Hypothalamus (tissue), 51 donors: Measurements from ENCODE around the gene R3HDM4.

ENCODE experiments used
- DNase-seq, 51 donors: peaks; one replicate each; lab custom pipeline; 2025; lab: John Stamatoyannopoulos, UW

The R3HDM4 gene

DNA sequence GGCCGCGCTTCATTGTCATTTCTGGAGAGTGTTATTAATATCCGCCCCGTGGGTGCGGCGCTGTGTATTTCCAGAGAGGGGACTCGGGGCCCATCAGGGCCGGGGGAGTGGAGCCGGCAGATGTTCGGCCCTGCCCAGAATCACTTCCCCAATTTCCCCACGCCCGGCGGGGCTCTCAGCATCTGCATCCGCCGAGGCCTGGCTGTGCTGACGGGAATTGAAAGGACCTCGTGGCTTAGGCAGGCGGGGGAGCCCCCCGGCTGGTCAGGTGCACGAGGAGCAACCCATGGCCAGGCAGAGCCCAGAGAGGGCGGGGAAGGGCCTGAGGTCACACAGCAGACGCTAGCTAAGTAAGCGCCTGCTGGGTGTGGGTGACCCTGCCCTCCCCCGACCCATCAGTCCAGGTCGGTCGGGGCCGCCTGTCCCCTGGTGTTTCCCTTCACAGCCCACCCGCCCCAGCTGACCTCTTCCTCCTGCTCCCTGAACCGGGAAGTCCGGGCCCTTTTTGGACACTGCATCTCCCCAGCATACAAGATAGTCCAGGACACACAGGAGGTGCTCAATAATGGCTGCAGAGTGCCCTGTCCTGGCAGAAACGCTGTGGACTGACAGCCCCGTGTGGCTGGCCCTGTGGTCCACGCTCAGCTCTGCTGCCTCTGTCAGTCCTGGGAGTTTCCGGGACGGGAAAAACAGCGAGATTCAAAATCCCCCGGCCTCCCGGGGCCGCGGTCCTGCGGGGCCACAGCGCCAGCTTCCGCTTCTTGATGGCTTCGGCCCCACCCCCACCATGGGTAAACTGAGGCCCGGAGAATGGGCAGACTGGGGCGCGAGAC, 34.9 kb upstream of the R3HDM4 start:
- DNase-seq: peak in 23 of 51 donors; percentile 10 to 52 (median 31)

DNA sequence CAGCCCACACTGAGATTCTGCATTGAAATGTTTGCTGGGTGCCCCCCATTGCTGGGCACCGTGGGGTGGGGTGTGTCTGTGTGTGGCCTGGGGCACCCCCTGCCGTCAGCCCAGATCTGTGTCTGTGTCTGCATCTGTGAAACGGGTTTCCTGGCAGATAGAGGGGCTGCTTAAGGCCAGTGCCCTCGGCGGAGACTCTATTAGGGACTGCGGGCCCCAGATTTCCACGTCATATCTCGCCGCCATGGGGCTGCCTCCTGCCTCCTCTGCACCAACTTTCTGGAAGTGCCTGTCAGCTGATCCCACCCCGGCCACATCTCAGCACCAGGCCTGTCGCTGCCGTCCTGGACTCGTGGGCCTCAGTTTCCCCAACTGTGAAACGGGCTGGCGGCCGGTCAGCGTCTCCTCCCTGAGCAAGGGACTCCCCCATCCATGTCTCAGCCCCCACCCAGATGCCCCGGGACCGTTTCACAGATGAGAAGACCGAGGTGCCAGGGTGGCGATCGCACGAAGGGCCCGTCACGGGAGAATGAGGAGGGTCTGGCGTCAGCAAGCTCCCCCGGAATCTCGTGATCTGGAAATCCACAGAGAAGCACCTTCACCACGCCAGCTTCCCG, 34.2 kb upstream of the R3HDM4 start:
- DNase-seq: no peak

GRCh38 chr19:945401-946252, 32.6 kb upstream of the R3HDM4 start:
- no peak for DNase-seq

DNA sequence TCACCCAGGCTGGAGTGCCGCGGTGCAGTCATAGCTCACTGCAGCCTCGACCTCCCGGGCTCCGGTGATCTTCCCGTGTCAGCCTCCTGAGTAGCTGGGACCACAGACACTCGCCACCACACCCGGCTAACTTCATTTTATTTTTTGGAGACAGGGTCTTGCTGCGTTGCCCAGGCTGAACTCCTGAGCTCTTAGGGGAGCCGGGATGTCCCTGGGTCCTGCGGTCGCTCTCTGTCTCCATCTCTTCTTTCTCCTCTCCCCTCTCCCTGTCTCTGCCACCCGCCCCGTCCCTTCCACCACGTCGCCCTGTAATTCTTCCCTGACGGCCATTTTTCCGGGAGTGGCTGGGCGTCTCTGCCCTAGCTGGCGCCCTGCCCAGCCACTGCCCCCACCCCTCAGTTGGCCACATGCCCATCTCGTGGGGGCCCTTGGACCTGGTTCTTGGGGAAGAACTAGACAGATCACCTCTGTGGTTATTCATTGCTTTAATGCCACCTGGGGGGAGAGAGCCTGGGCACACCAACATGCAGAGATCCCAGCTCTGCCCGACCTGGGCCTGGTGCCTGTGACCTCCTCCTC, 31.7 kb upstream of the R3HDM4 start:
- DNase-seq: no peak

DNA sequence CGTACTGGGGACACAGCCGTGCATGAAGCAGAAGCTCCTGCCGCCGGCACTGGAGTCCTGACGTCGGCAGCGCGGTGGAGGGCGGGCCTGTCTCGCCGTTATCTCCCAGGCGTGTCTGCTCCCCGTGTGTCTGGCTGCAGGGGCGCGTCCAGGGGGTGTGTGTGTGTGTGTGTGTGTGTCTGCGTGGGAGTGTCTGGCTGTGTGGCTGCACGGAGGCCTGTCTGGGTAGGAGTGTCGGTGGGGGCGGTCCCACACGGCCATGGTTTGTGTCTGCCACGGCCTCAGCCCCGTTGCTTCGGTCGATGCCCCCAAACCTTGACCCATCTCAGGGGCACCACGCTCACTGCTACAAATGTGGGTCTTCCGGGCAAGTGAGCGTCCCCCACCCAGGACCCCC, 31.1 kb upstream of the R3HDM4 start:
- peak in 1 of 51 donors; percentile 25 for DNase-seq

- no peak for DNase-seq
Observed at GRCh38 chr19:943551-944170, 30.6 kb upstream of the R3HDM4 start.

- DNase-seq: no peak
Observed at GRCh38 chr19:942133-942645, 29.2 kb upstream of the R3HDM4 start.

GRCh38 chr19:941292-942132, 28.5 kb upstream of the R3HDM4 start:
- DNase-seq: peak in 1 of 51 donors; percentile 77

DNA sequence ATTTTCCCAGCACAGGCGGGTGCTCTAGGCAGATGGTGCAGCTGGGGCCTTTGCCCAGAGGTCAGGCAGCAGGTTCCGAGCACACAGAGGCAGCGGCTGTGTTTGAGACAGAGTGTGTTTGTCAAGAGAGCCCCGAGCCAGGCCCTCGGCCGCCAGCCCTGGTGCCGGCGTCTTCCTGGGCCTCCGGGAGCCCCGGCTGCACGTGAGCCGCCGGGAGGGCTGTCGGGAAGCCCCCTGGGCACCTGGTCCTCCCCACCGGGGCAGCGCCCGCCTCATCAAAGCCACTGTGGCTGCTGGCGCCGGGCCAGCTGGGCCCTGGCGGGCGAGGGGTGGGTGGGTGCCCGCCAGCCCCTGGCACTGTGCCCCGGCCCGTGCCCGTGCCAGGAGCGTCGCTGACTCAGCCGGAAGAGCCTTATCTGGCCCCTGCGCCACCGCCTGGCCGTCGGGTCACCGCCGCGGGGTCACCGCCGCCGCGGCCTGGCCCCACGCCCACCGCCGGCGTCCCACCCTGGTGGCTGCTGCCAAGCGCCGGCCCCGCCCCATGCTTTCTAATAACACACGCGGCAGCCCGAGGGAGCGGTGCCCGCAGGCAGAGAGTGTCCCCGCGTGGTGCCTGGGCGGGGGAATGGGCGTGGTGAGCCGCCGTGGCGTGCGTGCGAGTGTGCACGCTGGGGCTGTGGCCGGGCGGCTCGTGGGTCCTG, 27.7 kb upstream of the R3HDM4 start:
- DNase-seq: peak in 44 of 51 donors; percentile 9 to 83 (median 62)

DNA sequence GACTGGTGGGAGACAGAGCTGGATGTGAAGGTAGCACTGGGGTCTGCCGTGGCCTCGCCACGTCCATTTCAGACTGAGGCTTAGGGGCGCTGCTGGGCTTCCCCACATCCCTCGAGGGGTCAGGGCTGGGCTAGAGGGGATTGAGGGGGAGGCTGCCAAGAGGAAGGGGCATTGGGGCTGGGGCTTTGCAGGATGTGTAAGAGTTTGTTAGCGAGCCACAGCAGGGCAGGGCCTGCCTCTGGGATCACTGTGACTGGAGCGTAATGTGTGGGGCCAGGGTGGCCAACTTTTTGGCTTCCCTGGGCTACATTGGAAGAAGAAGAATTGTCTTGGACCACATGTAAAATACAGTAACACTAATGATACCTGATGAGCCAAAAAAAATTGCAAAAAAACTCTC, 26.9 kb upstream of the R3HDM4 start:
- no peak for DNase-seq

DNA sequence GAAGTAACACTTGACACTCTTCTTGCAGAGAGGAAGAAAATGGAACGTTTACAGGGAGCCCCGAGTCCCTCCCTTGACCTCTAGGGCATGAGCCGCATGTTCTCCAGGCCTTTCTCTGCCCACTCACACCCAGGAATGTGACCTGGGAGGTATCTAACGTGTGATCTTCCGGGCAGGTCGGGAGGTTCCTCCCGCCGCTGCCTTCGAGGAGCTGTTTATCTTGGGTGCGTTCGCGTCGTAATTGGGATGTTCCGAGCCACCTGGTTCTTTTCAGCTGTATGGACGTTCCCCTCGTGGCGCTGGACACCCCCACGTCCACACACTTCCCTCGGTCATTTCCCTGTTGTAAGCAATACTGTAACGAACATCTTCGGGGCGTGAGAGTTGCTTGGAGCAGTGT, 26.4 kb upstream of the R3HDM4 start:
- no peak for DNase-seq

DNA sequence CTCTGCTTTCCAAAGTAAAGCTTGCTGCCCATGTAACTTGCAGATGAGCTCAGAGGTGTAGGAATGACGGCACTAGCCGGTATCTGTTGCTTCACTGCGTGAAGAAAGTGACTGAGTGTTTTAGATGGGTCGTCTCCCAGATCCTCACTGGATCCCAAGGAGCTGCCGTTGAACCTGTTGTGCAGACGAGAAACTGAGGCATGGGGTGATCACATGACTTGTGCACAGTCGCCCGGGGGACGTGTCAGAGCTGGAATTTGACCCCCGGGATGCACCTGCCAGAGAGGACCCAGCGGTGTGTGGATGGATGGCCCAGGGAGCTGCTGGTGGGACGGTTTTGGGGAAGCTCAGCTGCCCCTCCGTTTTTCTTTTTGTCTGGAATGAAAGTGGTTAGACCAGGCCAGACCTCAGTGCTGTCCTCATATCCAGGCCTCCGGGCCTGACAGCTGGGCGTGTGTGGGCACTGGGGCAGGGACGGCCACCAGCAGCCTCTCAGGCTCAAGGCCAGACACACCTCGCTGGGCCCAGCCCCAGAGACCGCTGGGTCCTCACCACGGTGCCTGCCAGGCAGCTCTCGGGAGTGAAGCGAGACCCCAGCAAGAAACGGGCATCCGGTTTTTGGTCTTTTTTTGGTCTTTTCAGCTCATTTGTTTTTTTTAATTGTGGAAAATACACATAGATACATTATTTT, 25.4 kb upstream of the R3HDM4 start:
- no peak for DNase-seq

GRCh38 chr19:937259-937694, 24.3 kb upstream of the R3HDM4 start:
- DNase-seq: no peak

GRCh38 chr19:936175-936546, 23.1 kb upstream of the R3HDM4 start:
- no peak for DNase-seq

- DNase-seq: peak in 50 of 51 donors; percentile 12 to 80 (median 62)
Observed at GRCh38 chr19:934865-935479, 22.0 kb upstream of the R3HDM4 start.

DNA sequence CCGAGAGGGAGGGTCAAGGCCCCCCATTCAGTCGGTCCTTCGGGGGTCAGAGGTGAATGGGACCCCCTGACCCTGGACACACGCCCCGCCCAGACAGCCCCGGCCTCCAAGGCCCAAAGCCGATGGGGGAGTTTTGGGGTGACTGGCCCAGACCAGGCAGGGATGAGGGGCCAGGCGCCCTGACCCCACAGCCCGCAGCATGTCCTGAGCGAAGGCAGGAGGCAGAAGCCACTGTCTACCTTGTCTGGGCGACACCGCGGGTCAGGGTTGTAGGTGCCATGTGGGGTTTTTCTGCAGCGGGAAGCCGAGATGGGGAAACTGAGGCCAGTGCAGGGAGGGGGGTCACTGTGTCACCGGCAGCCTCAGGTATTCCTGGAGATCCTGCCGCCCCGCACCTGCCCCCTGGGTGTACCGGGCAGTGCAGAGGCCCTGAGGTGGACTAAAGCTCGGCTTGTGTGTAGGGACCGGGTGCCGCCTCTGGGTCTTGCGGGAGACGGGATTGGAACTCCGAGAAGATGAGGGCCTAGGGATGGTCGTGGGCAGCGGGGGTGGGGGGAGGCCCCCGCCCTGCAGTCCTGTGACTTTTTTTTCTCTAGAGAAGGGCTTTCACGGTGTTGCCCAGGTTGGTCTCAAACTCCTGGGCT, 21.3 kb upstream of the R3HDM4 start:
- DNase-seq: no peak

DNA sequence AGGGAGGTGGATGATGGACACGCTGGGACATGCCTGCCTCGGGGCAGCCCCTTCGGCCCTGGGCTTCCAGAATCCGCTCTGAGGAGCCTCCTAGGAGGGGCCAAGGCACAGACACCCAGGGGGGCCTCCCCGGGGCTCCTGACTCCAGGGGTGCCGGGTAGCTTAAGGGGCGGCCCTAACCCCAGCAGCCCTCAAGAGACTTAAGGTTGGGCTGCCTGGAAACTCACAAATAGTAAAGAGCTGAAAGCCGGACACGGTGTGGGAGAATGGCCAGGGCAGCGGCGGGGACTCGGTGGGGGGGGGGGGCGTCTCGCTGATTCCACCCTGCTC, 20.5 kb upstream of the R3HDM4 start:
- DNase-seq: no peak
